ENCODE measurements around the gene ADRA2C. TPM values are rescaled to one million over a fixed set of nuclear protein-coding genes. Genes with fewer than 3 reads are reported as not detected.

ADRA2C gene
- polyA plus RNA-seq, 1 of the 3 experiments (the other 2 are of a cell fraction), result 0.15 TPM

DNA sequence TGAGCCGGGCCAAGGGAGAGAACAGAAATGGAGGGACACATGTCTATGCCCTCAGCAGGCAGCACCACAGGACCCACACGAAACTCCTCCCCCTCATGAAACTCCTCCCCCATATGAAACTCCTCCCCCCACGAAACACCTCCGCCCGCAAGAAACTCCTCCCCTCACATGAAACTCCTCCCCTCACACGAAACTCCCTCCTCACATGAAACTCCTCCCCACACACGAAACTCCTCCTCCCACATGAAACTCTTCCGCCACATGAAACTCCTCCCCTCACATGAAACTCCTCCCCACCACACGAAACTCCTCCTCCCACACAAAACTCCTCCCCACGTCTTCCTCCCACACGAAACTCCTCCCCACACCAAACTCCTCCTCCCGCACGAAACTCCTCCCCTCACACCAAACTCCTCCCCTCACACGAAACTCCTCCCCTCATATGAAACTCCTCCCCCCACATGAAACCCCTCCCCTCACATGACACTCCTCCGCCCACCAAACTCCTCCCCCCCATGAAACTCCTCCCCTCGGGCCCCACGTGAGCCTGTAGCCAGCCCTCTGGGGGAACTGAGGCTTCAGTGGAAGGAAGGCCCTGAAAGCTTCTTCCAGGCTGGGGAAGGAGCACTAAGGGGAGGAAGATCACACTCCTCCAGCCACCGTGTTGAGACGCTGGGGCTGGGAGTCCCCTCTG is 15.2 kb downstream of the ADRA2C start:
- H3K4me1 ChIP-seq (ENCODE audit: control insufficient read depth in 1 of 2, insufficient read depth in 2 of 2, low read depth in 1 of 2, low read length in 1 of 2), result peaks cover 0 to 45% of the 10 kb centered on the region in 2 experiments; a peak in 2 of 4 replicates
- CTCF ChIA-PET, result interaction anchor here (1.6 to 12.6 kb wide), 5 partner anchors 12 to 100 kb away, joined by 3 to 179 read pairs (median 24); partner anchors contain the start of gene ADRA2C
- no peaks in the 10 kb centered on the region for H3K79me2 ChIP-seq (ENCODE audit: insufficient read depth)
- peak overlapping the region in 1 of 2 experiments; percentile 54; a peak in 1 of 4 replicates for H3K27ac ChIP-seq (ENCODE audit: low read depth in 2 of 2, low read length in 1 of 2)
- POLR2A ChIA-PET, result no interaction called here
- H3K4me2 ChIP-seq, result no peak overlapping the region
- no peaks in the 10 kb centered on the region for H3K36me3 ChIP-seq (replicated peaks in 1 of 2; ENCODE audit: control insufficient read depth in 1 of 2, insufficient read depth in 2 of 2, low read length in 1 of 2)
- no peaks in the 10 kb centered on the region for H3K9me3 ChIP-seq
- peak; percentile 77 for DNase-seq
- no peaks in the 10 kb centered on the region for H4K20me1 ChIP-seq (ENCODE audit: insufficient read depth)
- H3K27me3 ChIP-seq (ENCODE audit: insufficient read depth), result no peaks in the 10 kb centered on the region
- H3K9me2 ChIP-seq, result no peaks in the 10 kb centered on the region
- no peak for TF ChIP-seq FOXJ3 (CRISPR knock-in tag; IDR thresholded peaks at IDR 0.05)
- WGBS (ENCODE audit: low lambda C conversion rate), result 63% methylated on average over 18 of the region's 19 CpGs
- H3K4me3 ChIP-seq (ENCODE audit: low read depth in 2 of 2, low read length in 1 of 2), result no peak overlapping the region
- no peaks in the 10 kb centered on the region for H3F3A ChIP-seq (replicated peaks; ENCODE audit: insufficient read depth)
- no peak overlapping the region for H3K9ac ChIP-seq
- H2AFZ ChIP-seq (ENCODE audit: low read depth), result no peak overlapping the region

GRCh38 chr4:3781997-3782930 is 16.1 kb downstream of the ADRA2C start:
- no peak overlapping the region; a peak in 1 of 4 replicates for H3K27ac ChIP-seq (ENCODE audit: low read depth in 2 of 2, low read length in 1 of 2)
- H3K9me3 ChIP-seq, result no peaks in the 10 kb centered on the region
- H3K36me3 ChIP-seq (replicated peaks in 1 of 2; ENCODE audit: control insufficient read depth in 1 of 2, insufficient read depth in 2 of 2, low read length in 1 of 2), result no peaks in the 10 kb centered on the region
- no peaks in the 10 kb centered on the region for H3K79me2 ChIP-seq (ENCODE audit: insufficient read depth)
- no peak for DNase-seq
- H3K4me2 ChIP-seq, result no peak overlapping the region
- H3K27me3 ChIP-seq (ENCODE audit: insufficient read depth), result no peaks in the 10 kb centered on the region
- no peaks in the 10 kb centered on the region for H3K9me2 ChIP-seq
- ChIA-PET CTCF (interaction anchor here (1.6 to 12.6 kb wide), 3 partner anchors 11 to 95 kb away, joined by 3 to 179 read pairs (median 144); partner anchors contain the start of gene ADRA2C), POLR2A (no interaction called here)
- H3K4me1 ChIP-seq (ENCODE audit: control insufficient read depth in 1 of 2, insufficient read depth in 2 of 2, low read depth in 1 of 2, low read length in 1 of 2), result peaks cover 0 to 50% of the 10 kb centered on the region in 2 experiments; a peak in 2 of 4 replicates
- no peak overlapping the region for H2AFZ ChIP-seq (ENCODE audit: low read depth)
- H3K9ac ChIP-seq, result no peak overlapping the region
- H4K20me1 ChIP-seq (ENCODE audit: insufficient read depth), result no peaks in the 10 kb centered on the region
- H3K4me3 ChIP-seq (ENCODE audit: low read depth in 2 of 2, low read length in 1 of 2), result no peak overlapping the region
- TF ChIP-seq EZH2phosphoT487 (IDR thresholded peaks at IDR 0.05; ENCODE audit: borderline replicate concordance, low read depth), result no peak
- no peak for TF ChIP-seq RCOR1 (IDR thresholded peaks at IDR 0.05; ENCODE audit: low read length)
- no peak for TF ChIP-seq JUND (IDR thresholded peaks at IDR 0.05)
- no peak for TF ChIP-seq ZBTB33 (IDR thresholded peaks at IDR 0.05; ENCODE audit: borderline replicate concordance, low read depth)
- no peak for TF ChIP-seq REST (IDR thresholded peaks at IDR 0.05; ENCODE audit: low read depth, low read length)
- TF ChIP-seq TAF1 (IDR thresholded peaks at IDR 0.05; ENCODE audit: borderline replicate concordance, low read depth, low read length), result no peak
- no peak for TF ChIP-seq YY1 (IDR thresholded peaks at IDR 0.05; ENCODE audit: low read depth)
- WGBS (ENCODE audit: low lambda C conversion rate), result 48% methylated on average over 14 of the region's 25 CpGs
- no peaks in the 10 kb centered on the region for H3F3A ChIP-seq (replicated peaks; ENCODE audit: insufficient read depth)
